GM10266 (cell line): ENCODE measurements around the gene MCF2L2.
"Not testable (repeated sequence)": the region's sequence is repeated elsewhere in the genome, so short reads cannot be mapped to it uniquely, and the experiment has no call there.

ENCODE experiments used
- DNase-seq: peaks from one replicate; pipeline ENCODE4 v3.0.0; 2012; ENCODE audit errors: extremely low spot score
- TF ChIP-seq, protein P1 (sequence below): IDR thresholded peaks from 2 replicates; pipeline ENCODE4 v1.5.1; 2012; ENCODE audit warnings: mild to moderate bottlenecking, low read depth; ENCODE audit not compliant: control insufficient read depth, insufficient read depth; ENCODE audit errors: missing control alignments

Gene MCF2L2

DNA sequence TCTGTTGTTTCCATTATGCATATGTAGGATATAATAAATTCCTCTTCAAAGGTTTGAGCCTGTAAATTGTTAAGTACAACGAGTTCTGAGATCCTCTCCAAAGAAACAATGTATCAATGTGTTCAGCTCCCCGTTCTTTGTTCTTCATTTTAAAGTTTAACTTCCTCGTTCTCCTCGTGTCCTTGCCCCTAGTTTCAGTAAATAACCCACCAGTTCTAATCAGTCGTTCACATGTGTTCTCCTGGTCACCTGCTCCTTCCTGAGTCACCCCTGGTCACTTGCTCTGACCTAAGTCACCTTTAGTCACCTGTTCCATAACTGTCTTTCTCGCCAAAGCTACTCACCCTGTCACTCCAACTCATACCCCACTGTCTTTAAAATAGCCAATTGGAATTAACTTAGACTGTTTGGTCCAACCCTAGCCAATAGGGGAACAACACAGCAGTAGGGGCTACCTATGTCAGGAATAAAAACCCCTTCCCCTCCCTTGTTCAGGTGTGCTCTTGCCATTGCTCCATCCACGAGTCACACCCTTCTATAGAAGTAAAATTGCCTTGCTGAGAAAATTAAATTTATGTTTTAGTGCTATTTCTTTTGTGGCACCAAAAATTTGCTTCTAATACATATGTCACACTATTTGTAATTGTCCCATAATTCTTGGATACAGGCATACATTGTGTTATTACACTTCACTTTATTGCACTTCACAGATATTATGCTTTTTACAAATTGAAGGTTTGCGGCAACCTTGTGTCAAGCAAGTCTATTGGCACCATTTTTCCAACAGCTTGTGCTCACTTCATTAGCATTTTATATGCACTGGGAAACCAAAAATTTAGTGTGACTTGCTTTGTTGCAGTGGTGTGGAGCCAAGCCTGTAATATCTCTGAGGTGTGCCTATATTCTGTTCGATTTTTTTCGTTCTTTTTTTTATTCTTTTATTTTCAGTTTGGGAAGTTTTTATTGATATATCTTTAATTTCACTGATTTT is 15.3 kb upstream of the MCF2L2 start:
- DNase-seq: no peak
- TF ChIP-seq, protein P1, sequence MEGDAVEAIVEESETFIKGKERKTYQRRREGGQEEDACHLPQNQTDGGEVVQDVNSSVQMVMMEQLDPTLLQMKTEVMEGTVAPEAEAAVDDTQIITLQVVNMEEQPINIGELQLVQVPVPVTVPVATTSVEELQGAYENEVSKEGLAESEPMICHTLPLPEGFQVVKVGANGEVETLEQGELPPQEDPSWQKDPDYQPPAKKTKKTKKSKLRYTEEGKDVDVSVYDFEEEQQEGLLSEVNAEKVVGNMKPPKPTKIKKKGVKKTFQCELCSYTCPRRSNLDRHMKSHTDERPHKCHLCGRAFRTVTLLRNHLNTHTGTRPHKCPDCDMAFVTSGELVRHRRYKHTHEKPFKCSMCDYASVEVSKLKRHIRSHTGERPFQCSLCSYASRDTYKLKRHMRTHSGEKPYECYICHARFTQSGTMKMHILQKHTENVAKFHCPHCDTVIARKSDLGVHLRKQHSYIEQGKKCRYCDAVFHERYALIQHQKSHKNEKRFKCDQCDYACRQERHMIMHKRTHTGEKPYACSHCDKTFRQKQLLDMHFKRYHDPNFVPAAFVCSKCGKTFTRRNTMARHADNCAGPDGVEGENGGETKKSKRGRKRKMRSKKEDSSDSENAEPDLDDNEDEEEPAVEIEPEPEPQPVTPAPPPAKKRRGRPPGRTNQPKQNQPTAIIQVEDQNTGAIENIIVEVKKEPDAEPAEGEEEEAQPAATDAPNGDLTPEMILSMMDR: no peak

DNA sequence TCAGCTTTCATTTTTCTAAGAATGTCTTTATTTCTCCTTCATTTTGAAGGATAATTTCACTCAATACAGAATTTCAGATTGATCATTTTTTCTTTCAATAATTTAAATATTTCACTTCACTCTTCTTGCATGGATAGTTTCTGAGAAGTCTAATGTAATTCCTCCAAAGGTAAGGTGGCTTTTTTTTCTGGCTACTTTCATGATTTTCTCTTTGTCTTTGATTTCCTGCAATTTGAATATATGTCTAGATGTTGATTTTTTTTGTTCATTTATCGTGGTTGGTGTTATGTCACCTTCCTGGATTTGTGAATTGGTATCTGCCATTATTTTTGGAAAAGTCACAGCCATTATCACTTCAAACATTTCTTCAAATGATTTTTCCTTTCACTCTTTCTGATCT is 14.6 kb upstream of the MCF2L2 start:
- DNase-seq: no peak
- TF ChIP-seq, protein P1: no peak

DNA sequence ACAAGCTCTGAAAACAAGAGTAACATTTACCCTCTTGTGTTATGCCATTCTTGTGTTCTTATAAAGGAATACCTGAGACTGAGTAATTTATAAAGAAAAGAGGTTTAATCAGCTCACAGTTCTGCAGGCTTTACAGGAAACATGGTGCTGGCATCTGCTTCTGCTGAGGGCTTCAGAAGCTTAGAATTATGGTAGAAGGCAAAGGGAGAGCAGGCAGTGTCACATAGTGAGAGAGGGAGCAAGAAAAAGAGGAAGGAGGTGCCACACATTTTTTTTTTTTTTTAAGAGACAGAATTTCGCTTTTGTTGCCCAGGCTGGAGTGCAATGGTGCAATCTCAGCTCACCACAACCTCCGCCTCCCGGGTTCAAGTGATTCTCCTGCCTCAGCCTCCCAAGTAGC is 12.1 kb upstream of the MCF2L2 start:
- DNase-seq: not testable (repeated sequence)

DNA sequence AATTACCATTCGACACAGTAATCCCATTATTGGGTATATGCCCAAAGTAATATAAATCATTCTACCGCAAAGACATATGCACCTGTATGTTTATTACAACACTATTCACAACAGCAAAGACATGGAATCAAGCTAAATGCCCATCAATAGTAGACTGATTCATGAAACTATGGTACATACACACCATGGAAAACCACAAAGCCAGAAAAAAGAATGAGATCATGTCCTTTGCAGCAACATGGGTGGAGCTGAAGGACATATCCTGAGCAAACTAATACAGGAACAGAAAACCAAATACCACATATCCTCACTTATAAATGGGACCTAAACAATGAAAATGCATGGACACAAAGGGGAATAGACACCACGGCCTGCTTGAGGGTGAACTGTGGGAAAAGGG is 11.1 kb upstream of the MCF2L2 start:
- TF ChIP-seq, protein P1: no peak
- DNase-seq: no peak

DNA sequence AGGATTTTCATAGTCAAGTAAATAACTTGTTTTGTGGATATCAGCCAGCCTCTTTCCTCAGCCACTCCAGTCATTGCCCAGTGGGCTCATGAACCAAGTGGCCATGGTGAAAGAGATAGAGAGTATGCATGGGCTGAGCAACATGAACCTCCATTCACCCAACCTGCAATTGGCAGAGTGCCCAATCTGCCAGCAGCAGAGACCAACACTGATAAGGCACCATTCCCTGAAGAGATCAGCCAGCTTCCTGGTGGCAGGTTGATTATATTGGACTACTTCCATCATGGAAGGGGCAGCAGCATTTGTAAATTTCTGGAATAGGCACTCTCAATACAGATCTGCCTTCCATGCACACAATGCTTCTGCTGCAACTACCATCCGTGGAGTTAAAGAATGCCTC is 10.3 kb upstream of the MCF2L2 start:
- DNase-seq: no peak
- TF ChIP-seq, protein P1: no peak

DNA sequence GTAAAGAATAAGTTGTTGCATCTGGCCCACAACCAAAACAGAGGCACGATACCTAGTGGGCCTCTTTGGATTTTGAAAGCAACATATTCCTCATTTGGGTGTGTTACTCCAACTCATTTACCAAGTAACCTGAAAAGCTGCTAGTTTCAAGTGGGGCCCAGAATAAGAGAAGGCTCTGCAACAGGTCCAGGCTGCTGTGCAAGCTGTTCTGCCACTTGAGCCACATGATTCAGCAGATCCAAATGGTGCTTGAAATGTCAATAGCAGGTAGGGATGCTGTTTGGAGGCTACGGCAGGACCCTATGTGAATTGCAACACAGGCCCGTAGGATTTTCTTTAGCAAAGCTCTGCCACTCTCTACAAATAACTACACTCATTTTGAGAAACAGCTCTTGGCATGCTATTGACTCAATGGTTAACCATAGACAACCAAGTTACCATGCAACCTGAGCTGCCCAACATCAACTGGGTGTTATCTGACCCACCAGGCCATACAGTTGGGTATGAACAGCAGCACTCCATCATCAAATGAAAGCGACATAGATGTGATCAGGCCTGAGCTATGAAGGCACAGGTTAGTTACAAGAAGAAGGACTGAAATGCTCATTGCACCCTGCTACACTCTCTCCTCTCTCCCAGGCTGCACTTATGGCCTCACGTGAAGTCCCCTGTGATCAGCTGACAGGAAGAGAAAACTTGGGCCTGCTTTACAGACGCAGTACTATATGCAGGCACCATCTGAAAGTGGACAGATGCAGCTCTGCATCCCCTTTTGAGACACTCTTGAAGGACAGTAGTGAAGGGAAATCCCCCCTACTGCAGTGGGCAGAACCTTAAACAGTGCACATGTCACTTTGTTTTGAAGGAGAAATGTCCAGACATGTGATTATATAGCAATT is 9.5 kb upstream of the MCF2L2 start:
- TF ChIP-seq, protein P1: no peak
- DNase-seq: no peak

DNA sequence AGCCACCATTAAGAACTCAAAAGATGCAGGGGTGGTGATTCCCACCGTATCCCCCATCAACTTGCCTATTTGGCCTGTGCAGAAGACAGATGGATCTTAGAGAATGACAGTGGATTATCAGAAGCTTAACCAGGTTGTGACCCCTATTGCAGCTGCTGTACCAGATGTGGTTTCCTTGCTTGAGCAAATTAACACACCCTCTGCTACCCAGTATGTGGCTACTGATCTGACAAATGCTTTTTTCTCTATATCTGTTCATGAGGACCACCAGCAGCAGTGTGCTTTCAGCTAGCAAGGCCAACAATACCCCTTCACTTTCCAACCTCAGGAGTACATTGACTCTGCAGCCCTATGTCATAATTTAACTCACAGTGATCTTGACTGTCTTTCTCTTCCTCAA is 8.6 kb upstream of the MCF2L2 start:
- TF ChIP-seq, protein P1: no peak
- DNase-seq: no peak
